OCI-M2 (cell line): Measurements from ENCODE around the gene COL15A1.

Experiments
- DNase-seq: peaks from one replicate; lab custom pipeline; 2025; ENCODE audit not compliant: unreplicated experiment; lab: John Stamatoyannopoulos, UW

The COL15A1 gene

GRCh38 chr9:99030610-99031109 is 87.0 kb downstream of the COL15A1 start:
- DNase-seq, result no peak

DNA sequence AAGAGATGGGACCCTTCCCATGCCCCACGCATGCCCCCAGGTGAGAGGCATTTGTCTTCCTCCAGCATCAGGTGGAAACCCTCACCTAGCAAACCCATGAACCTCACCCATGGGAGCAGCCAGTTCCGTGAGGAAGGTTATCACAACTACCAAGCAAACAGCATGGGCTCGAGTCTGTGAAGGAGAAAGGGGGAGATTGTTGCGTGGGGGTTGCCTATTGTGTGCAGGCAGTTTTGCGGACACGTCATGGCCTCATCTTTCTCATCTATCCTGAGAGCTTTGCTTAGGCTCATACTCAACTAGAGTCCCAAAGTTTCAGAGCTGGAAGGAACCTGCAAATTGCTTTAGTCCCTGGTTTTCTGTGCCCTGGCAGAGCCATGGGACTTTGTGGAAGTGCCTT is 87.6 kb downstream of the COL15A1 start:
- no peak for DNase-seq

GRCh38 chr9:99031994-99032393 is 88.3 kb downstream of the COL15A1 start:
- no peak for DNase-seq

GRCh38 chr9:99034149-99034548 is 90.4 kb downstream of the COL15A1 start:
- no peak for DNase-seq

- DNase-seq, result no peak
Measured at GRCh38 chr9:99035313-99035712, 91.6 kb downstream of the COL15A1 start.

DNA sequence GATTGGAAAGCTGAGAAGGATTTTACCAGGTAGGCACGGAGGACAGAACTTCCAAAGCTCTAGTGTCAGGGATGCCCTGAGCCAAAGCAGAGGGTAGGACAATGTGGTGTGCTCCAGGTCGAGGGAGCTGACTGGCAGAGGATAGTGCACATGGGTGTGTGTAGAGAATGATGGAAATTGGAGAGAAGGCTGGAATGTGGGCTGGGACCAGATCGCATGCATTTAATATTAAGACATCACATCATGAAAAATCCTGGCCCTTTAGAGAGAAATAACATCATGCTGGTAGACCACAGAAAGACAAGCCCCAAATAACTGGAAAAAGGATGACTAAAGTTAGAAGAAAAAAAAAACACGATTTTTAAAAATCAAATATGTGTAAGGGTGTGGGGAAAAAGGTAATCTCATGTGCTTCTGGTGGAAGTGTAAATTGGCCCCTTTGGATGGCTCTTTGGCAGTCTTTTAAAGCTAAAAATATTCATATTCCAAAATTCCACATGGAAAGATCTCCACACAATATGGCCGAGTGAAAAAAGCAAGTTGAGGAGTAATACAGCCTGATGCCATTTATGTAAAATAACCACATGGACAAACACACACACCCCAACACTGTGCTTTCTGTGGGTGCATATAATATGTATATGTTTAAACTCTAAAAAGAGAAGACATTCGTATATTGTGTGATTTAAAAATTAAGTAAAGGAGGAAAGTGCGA is 94.2 kb downstream of the COL15A1 start:
- no peak for DNase-seq

GRCh38 chr9:99038484-99038820 is 94.7 kb downstream of the COL15A1 start:
- no peak for DNase-seq

DNA sequence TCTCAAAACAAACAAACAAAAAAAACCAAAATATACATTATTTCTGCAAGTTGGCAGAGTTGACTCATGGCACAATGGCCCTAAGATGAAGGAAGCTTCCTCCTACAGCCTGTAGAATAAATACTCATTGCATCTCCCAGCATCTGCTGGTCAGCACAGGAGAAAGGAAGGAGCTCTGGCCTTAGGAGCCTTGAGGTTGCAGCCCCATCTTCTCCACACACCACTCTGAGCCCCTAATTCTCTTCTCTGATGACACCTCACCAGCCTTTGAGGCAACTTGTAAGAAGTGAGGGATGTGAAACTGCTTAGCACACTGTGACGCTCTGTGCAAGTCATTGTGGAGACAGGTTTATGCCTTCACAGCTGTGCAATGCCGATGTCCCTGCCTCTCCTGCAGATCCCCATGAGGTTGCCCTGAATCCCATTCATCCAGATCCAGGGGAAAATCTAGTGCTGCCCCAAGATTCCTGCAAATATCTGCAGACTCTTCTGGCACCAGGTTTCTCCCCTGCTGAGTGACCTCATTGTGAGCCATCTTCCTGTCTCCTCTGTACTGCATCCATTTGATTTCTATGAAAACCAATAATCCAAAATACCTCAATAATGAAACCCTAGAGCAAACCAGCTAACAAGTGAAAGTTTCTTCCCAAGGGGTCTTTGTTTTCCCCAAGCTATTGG is 95.9 kb downstream of the COL15A1 start:
- no peak for DNase-seq

- no peak for DNase-seq
Measured at GRCh38 chr9:99040251-99040900, 96.7 kb downstream of the COL15A1 start.

- no peak for DNase-seq
Measured at GRCh38 chr9:99040911-99041582, 97.3 kb downstream of the COL15A1 start.

DNA sequence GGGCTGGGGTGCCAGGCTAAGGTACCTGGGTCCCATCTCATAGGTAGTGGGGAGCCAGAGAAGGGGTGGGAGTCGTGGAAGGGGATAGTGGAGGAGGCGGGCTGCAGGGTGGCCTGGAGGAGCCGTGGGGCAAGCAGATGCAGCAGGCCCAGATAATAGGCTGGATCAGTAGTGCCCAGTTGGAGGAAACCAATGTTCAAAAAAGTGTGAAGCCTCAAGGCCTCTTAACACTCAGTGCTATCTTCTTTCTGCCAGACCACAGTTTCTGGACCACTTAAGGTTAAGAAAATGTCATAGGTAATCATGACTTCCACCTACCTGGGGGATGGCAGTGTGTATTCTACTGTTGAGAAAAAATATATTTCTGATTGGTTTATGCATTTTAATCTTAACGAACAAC is 97.9 kb downstream of the COL15A1 start:
- no peak for DNase-seq

GRCh38 chr9:99042620-99043019 is 98.9 kb downstream of the COL15A1 start:
- DNase-seq, result no peak

DNA sequence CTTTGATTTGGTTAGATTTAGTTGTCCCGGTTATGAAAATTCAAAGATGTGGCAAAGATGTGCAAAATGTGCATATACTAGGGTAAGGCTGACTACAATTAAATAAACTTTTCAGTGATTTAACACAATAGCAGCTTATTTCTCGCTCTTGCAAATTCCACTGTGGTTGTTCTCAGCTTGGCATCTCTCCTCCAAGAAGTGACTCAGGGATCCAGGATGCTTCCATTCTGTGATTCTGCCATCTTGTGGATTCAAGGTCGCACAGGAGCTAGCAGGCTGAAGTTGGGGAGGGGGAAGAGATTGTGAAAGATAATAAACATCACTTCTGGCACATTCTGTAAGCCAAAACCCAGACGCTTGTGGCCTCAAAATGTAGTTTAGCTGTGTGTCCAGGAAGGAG is 101.1 kb downstream of the COL15A1 start:
- DNase-seq, result no peak

DNA sequence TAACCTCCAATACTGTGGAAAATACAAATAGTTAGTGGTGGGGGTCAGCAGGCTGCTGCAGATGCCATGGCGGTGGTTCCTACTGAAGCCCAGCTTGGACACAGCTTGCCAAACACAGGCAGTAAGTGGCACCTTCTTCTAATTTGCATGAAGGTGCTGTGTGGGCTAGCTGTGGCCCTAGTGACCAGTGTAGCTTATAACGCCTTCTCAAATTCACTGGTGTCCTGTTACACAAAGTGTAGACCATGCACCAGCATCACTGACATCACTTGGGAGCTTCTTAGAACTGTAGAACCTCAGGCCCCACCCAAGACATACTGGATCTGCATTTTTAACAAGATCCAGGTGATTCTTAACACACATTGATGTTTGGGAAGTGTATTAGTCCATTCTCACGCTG is 102.4 kb downstream of the COL15A1 start:
- no peak for DNase-seq

DNA sequence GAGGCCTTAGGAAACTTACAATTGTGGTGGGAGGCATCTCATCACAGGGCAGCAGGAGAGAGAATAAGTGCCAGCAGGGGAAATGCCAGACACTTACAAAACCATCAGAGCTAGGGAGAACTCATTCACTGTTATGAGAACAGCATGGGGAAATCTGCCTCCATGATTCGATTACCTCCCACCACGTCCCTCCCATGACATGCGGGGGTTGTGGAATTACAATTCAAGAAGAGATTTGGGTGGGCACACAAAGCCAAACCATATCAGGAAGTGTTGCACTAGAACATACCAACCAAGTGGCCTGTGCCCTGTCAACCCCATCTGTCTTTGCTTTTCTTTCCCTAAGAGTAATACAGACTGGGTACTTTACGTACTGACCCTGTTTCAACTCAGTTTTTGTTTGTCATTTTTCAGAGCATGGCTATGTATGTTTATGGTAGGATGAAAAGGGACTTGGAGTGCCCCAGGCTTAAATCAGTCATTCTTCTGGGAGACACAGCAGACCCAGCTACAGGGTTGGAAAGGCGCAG is 102.9 kb downstream of the COL15A1 start:
- DNase-seq, result no peak

DNA sequence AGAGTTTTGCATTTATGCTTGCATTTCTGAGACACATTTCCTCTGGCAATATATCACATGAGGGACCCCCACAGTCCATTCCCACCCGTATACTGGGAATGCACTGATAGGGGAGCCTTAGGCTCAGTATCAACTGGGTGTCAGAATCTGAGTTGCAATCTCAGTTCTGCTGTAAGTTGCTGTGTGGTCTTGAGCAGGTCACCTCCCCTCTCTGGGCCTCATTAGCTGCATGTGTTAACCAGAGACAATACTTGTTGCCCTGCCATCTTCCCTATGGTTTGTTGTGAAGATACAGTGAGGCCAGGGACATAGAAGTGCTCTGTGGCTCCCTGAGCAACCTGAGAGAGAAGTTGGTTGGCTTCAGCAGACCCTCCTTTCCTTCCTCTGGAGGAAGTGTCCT is 105.5 kb downstream of the COL15A1 start:
- DNase-seq, result no peak

DNA sequence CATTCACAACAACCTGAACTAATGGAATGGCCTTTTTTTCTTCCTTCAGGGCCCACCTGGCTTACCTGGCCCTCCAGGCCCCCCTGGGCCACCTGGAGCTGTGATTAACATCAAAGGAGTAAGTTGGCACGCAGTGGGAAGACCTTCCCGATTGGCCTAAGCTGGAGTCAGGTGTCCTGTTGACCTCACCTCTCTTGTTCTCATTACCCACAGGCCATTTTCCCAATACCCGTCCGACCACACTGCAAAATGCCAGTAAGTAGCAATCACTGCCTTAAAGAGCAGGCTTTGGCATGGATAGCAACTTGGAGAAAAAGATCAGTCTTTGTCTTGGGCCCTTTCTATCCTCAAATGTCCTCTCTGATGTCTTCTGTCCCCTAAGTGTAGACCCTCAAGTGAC is 105.9 kb downstream of the COL15A1 start:
- DNase-seq, result no peak

DNA sequence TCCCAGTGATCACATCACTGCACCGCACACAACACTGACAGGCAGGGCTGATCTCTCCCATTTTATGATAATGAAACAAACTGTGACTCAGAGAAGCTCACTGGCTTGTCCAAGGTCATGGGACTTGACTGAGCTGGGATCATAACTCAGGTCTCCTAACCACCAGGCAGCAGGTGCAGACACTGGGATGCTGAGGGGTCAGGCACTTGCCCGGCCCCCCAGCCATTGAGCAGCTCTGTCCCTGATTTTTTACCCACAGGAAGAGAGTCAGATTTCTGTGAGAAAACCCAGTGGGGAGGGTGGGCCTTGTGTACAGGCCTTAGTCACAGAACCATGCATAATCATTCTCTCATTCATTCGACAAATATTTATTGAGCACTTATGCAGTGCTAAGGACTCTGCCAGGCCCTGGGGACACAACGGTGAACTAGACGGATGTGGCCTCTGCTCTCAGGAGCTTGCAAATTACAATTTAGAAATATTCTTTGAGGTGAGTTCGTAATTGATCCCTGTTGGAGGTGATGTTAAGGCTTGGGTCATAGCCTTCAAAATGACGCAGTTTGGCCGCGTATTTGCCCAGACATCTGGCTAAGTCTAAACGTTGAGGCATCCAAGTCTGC is 106.7 kb downstream of the COL15A1 start:
- no peak for DNase-seq

DNA sequence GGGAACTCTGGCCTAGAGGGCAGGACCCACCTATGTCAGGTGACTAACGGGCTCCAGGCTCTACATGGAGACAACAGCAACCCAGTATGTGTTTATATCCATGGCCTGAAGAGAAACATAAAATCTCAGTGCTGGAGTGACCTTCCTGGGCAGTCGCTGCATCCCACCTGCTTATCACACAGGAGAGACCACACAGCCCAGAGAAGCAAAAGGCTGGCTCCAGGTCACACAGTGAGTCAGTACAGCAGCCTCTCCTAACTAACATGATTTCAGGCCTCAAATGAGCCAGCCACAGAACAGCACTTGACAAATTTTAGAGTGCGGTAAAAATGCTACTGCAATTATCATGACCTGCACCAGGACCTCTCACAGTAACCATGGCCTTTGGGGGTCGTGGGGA is 107.2 kb downstream of the COL15A1 start:
- DNase-seq, result no peak

GRCh38 chr9:99051406-99051805 is 107.7 kb downstream of the COL15A1 start:
- DNase-seq, result no peak

DNA sequence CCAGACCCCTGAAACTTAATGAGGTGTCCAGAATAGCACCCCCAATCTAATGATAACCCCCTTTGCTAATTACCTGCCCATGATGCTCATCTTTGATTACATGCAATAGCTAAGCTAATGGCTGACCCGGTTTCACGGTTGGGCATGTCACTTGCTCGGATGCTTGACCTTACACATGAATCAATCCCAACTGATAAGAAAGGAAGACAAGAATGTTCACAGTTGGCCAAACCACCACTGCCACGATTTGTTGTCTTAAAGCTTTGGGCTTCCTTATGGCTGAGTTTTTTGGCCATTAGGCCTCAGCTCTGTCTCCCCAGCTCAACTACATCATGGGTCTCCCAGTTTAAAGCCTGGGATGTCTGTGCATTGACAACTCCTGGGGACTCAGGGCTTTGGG is 108.1 kb downstream of the COL15A1 start:
- no peak for DNase-seq
